HG02884 (cell line): ENCODE measurements around the gene CRTC2.

Source experiments
- ATAC-seq: cut with Tn5 transposase; IDR thresholded peaks from one replicate; pipeline ENCODE4 v1.9.1; 2021; ENCODE audit warnings: mild to moderate bottlenecking, moderate library complexity; ENCODE audit not compliant: unreplicated experiment

CRTC2 gene

DNA sequence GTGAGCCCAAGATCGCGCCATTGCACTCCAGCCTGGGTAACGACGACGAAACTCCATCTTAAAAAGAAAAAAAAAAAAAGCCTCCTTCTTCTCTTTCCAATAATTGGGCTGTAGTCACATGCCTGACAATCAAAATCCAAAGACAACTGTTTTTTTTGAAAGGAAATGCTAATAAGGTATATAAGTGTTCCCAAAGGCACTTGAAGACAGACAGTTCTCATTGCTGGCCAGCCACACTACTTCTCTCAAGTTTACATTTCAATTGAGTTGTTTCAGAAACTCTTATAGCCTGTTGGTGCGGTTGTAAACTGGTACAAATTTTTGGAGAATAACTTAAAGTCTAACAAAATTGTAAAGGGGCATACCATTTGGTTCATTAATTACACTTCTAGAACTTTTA is 58.9 kb downstream of the CRTC2 start:
- ATAC-seq: no peak
